Ovary (tissue), 3 donors: ENCODE data around the gene BABAM2.

Experiments used
- CTCF ChIP-seq, 3 donors: fragments of 450-650 bp in 2 of 3; fragments of 200-600 bp in 1 of 3; IDR thresholded peaks; one replicate each; pipeline versions ENCODE4 v1.5.1 to v1.8.0; 2016 to 2022; ENCODE audit warnings: antibody characterized with exemption in 3 of 3, mild to moderate bottlenecking in 1 of 3
- POLR2A ChIP-seq: fragments of 450-650 bp; IDR thresholded peaks from one replicate; pipeline ENCODE4 v1.6.1; 2017; ENCODE audit warnings: antibody characterized with exemption, mild to moderate bottlenecking, moderate library complexity
- donor health status: DM: no; HTN: no; CAD: no.

- TF ChIP-seq POLR2A (no peak), CTCF (IDR thresholded peaks at IDR 0.05) (no peak)
Observed at GRCh38 chr2:27940090-27940671, 49.7 kb downstream of the BABAM2 start.
